NCI-H187 (cell line): ENCODE results near the gene CORO2A.
"Not testable (repeated sequence)": the region's sequence is repeated elsewhere in the genome, so short reads cannot be mapped to it uniquely, and the experiment has no call there.

ENCODE experiments used
- DNase-seq, 2 experiments: peaks; one replicate each; lab custom pipeline; 2025; lab: John Stamatoyannopoulos, UW

CORO2A gene

GRCh38 chr9:98107926-98108325, 84.5 kb downstream of the CORO2A start:
- no peak for DNase-seq

DNA sequence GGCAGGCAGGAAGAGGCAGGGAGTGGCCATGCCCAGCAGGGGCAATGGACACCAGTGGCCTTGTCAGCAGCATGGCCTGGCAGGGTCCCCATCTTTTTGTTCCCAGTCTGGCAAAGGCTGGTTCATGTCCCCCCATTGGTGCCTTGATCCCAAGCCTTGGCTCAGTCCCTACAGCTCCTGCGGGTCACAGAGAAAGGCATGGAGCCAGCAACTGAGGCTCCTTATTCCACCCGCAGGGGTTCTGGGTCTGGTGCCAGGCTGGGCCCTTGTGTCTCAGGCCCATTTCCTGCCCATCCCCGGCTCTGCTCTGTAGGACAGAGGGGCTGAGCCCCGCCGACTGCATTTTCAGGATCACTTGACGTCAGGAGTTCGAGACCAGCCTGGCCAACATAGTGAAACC, 87.4 kb downstream of the CORO2A start:
- no peak for DNase-seq

- DNase-seq = no peak
These were observed 88.0 kb downstream of the CORO2A start for GRCh38 chr9:98104445-98104881.

DNA sequence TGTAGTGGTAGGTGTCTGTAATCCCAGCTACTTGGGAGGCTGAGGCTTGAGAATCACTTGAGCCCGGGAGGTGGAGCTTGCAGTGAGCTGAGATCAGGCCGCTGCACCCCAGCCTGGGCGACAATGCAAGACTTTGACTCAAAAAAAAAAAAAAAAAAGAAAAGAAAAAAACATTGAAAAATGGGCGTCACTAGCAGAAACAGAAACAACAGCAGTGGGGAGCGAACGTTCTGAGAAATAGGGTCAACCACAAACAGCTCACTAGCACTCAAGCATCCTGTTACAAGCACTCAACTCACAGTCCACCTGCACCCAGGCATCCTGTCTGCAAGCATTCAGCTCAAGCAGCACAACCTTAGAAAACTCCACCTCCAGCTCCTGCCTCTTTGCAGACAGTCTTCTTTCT, 90.6 kb downstream of the CORO2A start:
- DNase-seq = peak; percentile 17 to 67

- no peak for DNase-seq
These were observed 91.0 kb downstream of the CORO2A start for GRCh38 chr9:98101416-98101815.

- no peak for DNase-seq
These were observed 92.0 kb downstream of the CORO2A start for GRCh38 chr9:98100456-98100855.

- peak; percentile 30 to 37 for DNase-seq
These were observed 92.5 kb downstream of the CORO2A start for GRCh38 chr9:98099898-98100297.

DNA sequence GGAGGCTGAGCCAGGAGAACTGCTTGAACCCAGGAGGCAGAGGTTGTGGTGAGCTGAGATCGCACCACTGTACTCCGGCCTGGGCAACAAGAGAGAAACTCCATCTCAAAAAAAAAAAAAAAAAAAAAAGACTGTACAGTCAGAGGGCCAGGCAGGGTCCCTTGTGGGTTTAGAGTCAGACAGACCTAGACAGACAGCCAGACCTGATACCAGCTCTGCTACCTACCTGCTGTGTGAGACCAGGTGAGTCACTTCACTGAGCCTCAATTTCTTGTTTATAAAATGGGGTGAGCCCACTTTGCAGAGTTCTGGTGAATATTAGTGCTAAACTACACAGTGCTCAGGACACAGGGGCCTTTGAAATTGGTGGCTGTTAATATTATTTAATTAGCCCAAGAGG, 93.1 kb downstream of the CORO2A start:
- DNase-seq = no peak

- DNase-seq = no peak
These were observed 94.6 kb downstream of the CORO2A start for GRCh38 chr9:98097836-98098235.

GRCh38 chr9:98096091-98096490, 96.3 kb downstream of the CORO2A start:
- no peak for DNase-seq

GRCh38 chr9:98095401-98095800, 97.0 kb downstream of the CORO2A start:
- DNase-seq = no peak

DNA sequence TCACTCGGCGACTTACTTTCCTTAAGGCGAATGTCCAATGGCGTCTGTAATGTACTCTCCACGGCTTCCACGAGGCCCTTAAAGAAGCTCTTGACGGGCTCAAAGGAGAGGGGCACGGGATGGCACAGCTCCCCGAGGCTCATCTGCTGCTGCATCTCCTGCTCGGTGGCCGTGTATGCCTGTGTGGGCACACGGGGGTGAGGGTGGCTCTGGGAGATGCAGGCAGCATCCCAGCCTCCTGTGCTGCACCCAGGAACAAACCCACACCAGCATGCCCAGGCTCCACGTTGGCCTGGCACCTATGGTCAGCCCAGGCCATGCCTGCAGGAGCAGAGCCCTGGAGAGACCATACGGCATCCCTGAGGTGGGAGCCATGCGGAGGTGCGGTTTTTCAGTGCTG, 97.6 kb downstream of the CORO2A start:
- DNase-seq = no peak

DNA sequence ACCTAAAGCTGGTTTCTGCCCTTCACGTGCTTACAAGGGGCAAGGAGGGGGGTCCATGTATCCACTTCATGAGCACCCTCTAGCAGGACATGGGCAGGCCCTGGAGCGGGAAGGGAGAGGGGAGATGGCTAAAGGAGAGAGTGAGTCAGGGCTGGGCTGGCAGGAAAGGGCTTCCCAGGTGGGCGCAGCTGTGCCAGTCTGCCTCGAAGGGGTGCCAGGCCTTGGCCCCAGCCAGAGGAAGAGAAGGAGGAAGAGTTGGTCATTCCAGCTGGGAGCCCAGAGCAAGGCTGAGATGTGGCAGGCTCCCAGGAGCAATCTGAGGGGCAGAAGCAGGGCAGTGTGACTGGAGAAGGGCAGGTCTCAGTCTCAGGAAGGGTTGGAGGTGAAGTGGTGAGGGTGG, 98.1 kb downstream of the CORO2A start:
- no peak for DNase-seq

- no peak for DNase-seq
These were observed 99.9 kb downstream of the CORO2A start for GRCh38 chr9:98092613-98092931.

- DNase-seq = no peak
These were observed 100.5 kb downstream of the CORO2A start for GRCh38 chr9:98091735-98092612.

GRCh38 chr9:98090674-98091073, 101.8 kb downstream of the CORO2A start:
- not testable (repeated sequence) for DNase-seq

DNA sequence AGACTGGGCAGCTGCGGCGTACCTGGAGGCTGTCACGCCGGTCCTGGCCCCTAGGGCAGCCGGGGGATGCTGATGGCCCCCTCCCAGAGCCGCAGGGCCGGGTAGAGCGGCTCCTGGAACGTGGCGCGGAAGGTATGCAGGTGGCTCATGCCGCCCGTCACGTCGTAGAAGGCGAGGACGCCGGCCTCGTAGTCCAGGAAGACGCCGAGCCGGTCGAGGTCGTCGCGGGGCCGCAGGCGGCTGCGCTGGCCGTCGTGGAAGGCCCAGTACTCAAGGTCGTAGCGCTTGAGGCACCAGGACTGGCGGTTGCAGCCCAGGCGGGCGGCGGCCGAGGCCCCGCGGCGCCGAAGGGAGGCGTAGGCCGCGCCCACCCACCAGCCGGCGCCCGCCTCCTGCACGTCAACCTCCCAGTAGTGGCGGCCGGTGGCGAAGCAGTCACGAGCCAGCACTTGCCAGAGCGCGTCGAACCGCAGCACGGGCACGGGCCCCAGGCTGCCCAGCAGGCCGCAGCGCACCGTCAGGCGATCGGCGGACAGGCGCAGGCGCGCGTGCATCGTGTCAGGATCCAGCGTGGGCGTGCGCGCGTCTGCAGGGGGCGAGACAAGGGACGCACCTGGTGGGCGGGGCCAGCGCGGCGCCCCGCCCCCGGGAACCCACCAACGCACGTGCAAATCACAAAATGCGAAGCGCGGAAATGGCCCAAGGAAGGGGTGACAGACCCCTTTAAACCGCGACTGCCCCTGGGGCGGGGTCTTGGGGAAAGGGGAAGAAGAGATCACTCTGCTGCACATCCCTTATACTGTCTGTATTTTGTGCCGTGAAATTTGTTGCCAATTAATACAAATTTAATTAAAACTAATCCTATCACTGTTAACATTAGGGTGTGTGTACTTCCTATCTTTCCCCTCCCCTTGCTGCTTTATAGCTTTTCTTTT, 104.8 kb downstream of the CORO2A start:
- DNase-seq = no peak

- no peak for DNase-seq
These were observed 106.0 kb downstream of the CORO2A start for GRCh38 chr9:98086461-98086860.

- DNase-seq = peak in 1 of 2 experiments; percentile 14
These were observed 106.5 kb downstream of the CORO2A start for GRCh38 chr9:98085944-98086343.

DNA sequence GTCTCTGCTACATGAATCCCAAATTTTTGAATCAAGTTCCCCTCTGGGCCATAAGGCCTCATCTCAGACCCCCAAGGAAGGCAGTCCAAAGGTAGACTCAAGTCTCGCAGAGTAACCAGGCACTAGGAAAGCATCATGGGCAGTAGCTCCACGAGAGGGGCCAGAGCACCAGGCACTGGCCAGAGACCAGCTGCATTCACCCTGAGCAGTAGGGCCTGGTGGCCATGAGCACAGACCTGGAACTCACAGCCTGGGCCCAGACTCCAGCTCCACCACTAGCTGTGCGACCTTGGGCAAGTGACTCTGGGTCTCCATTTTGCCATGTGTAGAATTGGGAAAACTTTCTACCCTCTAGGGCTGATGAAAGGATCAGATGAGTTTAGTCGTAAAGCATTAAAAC, 107.4 kb downstream of the CORO2A start:
- no peak for DNase-seq

DNA sequence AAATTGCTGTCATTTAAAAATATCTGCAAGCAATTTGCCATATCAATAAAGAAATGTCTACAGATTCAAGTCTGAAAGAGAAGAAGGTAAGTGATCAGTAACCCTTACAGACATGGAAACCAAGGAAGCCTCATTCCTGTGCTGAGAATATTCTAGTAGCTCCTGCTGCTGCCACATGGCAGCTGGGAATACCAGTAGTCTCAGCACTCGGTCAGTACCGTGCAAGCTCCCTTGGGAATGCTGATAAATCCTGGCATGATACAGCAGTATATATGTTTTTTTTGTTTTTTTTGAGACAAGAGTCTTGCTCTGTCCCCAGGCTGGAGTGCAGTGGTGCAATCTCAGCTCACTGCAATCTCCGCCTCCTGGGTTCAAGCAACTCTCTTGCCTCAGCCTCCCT, 108.0 kb downstream of the CORO2A start:
- no peak for DNase-seq

- DNase-seq = no peak
These were observed 108.8 kb downstream of the CORO2A start for GRCh38 chr9:98083566-98084183.
